ENCODE data around the gene VEGFB.

The VEGFB gene

GRCh38 chr11:64259533-64260067, 25.2 kb downstream of the VEGFB start:
- no peak for DNase-seq
- H3K9me3 Mint-ChIP-seq: no peaks in the 10 kb centered on the region
- H3K36me3 Mint-ChIP-seq: peaks cover 16% of the 10 kb centered on the region
- peaks cover 6% of the 10 kb centered on the region for H3K4me1 Mint-ChIP-seq
- no peak overlapping the region for H3K27ac Mint-ChIP-seq
- H3K27me3 Mint-ChIP-seq: no peaks in the 10 kb centered on the region
- no peak overlapping the region for H3K4me3 Mint-ChIP-seq
- CTCF ChIA-PET: no interaction called here

DNA sequence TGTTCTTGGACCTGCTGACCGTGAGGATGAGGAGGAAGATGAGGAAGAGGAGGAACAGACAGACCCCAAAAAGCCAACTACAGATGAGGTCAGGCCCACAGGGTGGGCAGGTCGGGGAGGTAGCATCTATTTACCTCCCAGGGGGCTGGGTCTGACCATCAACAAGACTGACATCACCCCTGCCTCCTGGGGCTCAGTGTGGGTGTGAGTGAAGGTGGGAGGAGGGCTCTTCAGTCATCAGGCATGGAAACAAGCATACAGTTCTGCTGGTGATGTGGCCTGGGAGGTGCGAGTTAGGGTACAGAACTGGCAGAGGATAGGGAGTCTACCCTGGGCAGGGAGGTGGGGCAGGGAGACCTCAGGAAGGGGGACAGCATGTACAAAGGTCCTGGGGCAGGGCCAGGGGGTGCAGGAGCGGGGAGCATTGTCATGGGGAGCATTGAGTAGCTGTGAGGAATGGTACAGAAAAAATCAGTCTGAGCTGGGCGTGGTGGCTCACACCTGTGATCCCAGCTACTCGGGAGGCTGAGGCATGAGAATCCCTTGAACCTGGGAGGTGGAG, 25.8 kb downstream of the VEGFB start:
- no peak overlapping the region for H3K4me3 Mint-ChIP-seq
- no peaks in the 10 kb centered on the region for H3K27me3 Mint-ChIP-seq
- no peak for DNase-seq
- H3K9me3 Mint-ChIP-seq: no peaks in the 10 kb centered on the region
- peaks cover 16% of the 10 kb centered on the region for H3K36me3 Mint-ChIP-seq
- H3K4me1 Mint-ChIP-seq: peaks cover 6% of the 10 kb centered on the region
- CTCF ChIA-PET: no interaction called here
- H3K27ac Mint-ChIP-seq: no peak overlapping the region

DNA sequence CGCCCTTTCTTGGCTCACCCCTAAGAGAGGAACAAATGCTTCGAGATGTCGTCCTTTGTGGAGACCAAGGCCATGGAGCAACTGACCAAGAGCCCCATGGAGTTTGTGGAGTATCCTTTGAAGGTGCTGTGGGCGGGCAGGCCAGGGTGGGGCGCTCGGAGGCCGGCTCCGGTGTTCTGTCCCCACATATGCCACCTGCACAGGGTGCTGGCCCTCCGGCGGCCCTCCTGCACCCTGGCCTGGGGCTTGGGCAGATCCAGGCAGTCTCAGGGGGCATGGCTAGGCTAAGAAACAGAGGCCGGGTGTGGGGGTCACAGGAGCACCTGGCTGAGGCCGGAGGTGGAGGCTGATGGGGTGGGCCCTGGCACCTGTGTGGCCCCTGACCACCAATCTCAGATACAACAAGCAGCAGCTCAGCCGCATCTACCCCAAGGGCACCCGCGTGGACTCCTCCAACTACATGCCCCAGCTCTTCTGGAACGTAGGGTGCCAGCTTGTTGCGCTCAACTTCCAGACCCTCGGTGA, 27.2 kb downstream of the VEGFB start:
- Mint-ChIP-seq H3K9me3 (no peaks in the 10 kb centered on the region), H3K27ac (no peak overlapping the region), H3K27me3 (no peaks in the 10 kb centered on the region), H3K36me3 (peaks cover 14% of the 10 kb centered on the region), H3K4me1 (peaks cover 6% of the 10 kb centered on the region), H3K4me3 (no peak overlapping the region)
- CTCF ChIA-PET: no interaction called here
- DNase-seq: no peak

GRCh38 chr11:64262271-64263002, 28.1 kb downstream of the VEGFB start:
- CTCF ChIA-PET: interaction anchor here (1.3 kb wide), 1 partner anchor 38 kb away, joined by 3 read pairs; no protein-coding TSS in a partner anchor
- no peaks in the 10 kb centered on the region for H3K9me3 Mint-ChIP-seq
- H3K27ac Mint-ChIP-seq: no peak overlapping the region
- no peak overlapping the region for H3K4me3 Mint-ChIP-seq
- H3K36me3 Mint-ChIP-seq: peaks cover 14% of the 10 kb centered on the region
- no peaks in the 10 kb centered on the region for H3K27me3 Mint-ChIP-seq
- H3K4me1 Mint-ChIP-seq: peaks cover 6% of the 10 kb centered on the region
- no peak for DNase-seq

DNA sequence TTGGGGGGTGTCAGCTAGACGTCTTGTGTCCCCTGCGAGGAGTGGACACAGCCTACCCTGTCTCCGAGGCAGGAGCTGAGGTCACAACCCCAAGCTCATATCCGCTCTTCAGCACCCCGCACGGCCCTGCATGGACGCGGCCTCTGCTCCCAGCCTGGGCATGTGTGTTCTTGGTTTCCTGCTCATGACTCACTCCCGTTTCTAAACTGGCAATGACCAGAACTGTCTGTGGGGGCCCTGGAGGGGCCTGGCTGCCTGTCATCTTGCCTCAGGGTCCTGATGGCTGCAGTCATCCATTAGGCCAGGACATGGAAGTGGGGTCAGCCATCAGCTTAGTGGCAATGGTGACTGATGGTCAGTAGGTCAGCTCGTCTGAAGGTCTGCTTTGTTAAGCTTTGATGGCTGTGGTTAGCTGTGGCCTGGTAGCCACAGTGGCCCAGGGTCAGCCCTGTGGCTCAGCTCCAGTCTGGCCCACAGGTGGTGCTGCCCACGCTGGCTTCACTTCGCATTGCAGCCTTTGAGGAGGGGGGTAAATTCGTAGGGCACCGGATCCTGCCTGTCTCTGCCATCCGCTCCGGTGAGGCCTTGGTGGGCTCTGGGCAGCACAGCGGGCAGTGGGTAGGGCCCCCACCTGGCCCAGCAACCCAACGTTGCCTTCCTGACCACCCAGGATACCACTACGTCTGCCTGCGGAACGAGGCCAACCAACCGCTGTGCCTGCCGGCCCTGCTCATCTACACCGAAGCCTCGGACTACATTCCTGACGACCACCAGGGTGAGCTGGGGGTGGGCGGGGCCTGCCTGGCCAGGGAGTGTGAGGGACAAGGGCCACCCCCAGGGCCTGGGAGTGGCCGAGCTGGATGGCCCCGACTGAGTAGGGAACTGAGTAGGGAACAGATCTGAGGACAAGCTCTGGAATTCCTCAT, 28.9 kb downstream of the VEGFB start:
- no peaks in the 10 kb centered on the region for H3K9me3 Mint-ChIP-seq
- H3K4me1 Mint-ChIP-seq: peaks cover 14% of the 10 kb centered on the region
- no peak overlapping the region for H3K27ac Mint-ChIP-seq
- H3K27me3 Mint-ChIP-seq: no peaks in the 10 kb centered on the region
- no peak for DNase-seq
- CTCF ChIA-PET: interaction anchor here (1.3 to 1.8 kb wide), 2 partner anchors 12 to 37 kb away, joined by 3 to 11 read pairs; partner anchors contain the start of gene PLCB3
- peaks cover 12% of the 10 kb centered on the region for H3K36me3 Mint-ChIP-seq
- H3K4me3 Mint-ChIP-seq: no peak overlapping the region

- CTCF ChIA-PET: interaction anchor here (1.1 to 1.8 kb wide), 3 partner anchors 12 to 41 kb away, joined by 3 to 11 read pairs (median 3); partner anchors contain the start of genes ESRRA and PLCB3
- no peak for DNase-seq
- no peak overlapping the region for H3K4me3 Mint-ChIP-seq
- no peaks in the 10 kb centered on the region for H3K9me3 Mint-ChIP-seq
- H3K36me3 Mint-ChIP-seq: peaks cover 14% of the 10 kb centered on the region
- no peak overlapping the region for H3K27ac Mint-ChIP-seq
- H3K27me3 Mint-ChIP-seq: no peaks in the 10 kb centered on the region
- H3K4me1 Mint-ChIP-seq: peaks cover 20% of the 10 kb centered on the region
These were observed 29.5 kb downstream of the VEGFB start for GRCh38 chr11:64263947-64264317.

DNA sequence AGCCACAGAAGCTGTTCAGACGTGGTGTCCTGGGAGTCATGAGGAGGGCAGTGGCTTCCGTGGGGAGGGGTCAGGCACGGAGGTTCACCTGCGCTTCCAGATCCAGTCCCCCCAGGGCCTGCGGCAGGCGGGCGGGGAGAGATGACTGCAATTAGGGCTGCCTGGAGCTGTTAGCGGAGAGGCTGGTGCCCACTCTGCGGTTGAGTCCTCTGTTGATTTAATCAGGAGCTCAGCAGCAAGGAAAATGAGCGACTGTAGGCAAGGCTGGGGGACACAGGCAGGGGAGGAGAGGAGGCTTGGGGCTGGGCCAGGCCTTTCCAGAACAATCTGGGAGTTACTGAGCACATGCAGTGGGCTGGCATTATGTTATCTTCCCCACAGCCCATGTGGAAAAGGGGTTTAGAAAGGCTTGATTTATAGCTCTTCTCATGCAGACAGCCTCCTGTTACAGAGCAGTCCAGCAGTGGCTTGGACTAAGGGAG, 30.0 kb downstream of the VEGFB start:
- CTCF ChIA-PET: interaction anchor here (1.1 to 1.8 kb wide), 2 partner anchors 13 to 40 kb away, joined by 3 to 11 read pairs; partner anchors contain the start of genes ESRRA and PLCB3
- no peak for DNase-seq
- H3K27me3 Mint-ChIP-seq: no peaks in the 10 kb centered on the region
- H3K36me3 Mint-ChIP-seq: peaks cover 13% of the 10 kb centered on the region
- no peaks in the 10 kb centered on the region for H3K9me3 Mint-ChIP-seq
- H3K27ac Mint-ChIP-seq: no peak overlapping the region
- H3K4me3 Mint-ChIP-seq: no peak overlapping the region
- H3K4me1 Mint-ChIP-seq: peaks cover 20% of the 10 kb centered on the region

DNA sequence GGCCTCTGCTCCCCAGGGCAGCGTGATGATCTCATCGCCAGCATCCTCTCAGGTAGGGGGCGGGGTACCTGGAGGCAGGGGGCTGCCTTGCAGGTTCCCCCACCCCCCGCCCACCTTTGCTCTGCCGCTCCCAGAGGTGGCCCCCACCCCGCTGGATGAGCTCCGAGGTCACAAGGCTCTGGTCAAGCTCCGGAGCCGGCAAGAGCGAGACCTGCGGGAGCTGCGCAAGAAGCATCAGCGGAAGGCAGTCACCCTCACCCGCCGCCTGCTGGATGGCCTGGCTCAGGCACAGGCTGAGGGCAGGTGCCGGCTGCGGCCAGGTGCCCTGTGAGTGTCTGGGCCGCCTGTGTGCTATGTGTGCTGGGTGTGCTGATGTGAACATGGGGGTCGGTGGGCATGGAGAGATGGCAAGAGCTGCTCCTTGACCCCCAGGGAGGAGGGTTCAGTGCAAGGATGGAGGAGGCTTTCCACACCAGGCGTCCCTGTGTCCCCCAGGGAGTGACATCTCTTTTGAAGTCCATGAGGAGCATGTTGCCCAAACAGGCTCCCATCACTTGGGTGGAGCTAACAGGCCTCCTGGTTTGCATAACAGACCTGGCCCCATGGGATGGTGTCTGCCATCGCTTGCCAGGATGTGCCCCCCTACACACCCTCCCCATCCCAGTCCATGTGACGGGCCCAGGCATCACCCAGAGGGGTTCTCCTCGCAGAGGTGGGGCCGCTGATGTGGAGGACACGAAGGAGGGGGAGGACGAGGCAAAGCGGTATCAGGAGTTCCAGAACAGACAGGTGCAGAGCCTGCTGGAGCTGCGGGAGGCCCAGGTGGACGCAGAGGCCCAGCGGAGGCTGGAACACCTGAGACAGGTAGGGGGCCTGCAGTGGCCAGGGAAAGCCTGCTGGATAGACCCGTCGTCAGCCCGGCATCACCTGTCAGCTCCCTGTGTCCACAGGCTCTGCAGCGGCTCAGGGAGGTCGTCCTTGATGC, 31.1 kb downstream of the VEGFB start:
- Mint-ChIP-seq H3K36me3 (peaks cover 10% of the 10 kb centered on the region), H3K4me1 (peaks cover 17% of the 10 kb centered on the region), H3K27me3 (no peaks in the 10 kb centered on the region), H3K4me3 (no peak overlapping the region), H3K27ac (peak overlapping the region; percentile 60), H3K9me3 (no peaks in the 10 kb centered on the region)
- CTCF ChIA-PET: interaction anchor here (1.1 to 1.8 kb wide), 2 partner anchors 14 to 39 kb away, joined by 3 to 11 read pairs; partner anchors contain the start of genes ESRRA and PLCB3
- no peak for DNase-seq

GRCh38 chr11:64266339-64266738, 32.0 kb downstream of the VEGFB start:
- no peaks in the 10 kb centered on the region for H3K9me3 Mint-ChIP-seq
- peak overlapping the region; percentile 42 for H3K27ac Mint-ChIP-seq
- DNase-seq: no peak
- peaks cover 10% of the 10 kb centered on the region for H3K36me3 Mint-ChIP-seq
- no peak overlapping the region for H3K4me3 Mint-ChIP-seq
- no peaks in the 10 kb centered on the region for H3K27me3 Mint-ChIP-seq
- CTCF ChIA-PET: interaction anchor here (0.7 kb wide), 1 partner anchor 35 kb away, joined by 3 read pairs; no protein-coding TSS in a partner anchor
- H3K4me1 Mint-ChIP-seq: peaks cover 17% of the 10 kb centered on the region

GRCh38 chr11:64267207-64267945, 33.0 kb downstream of the VEGFB start:
- Mint-ChIP-seq H3K27me3 (no peaks in the 10 kb centered on the region), H3K27ac (peak overlapping the region; percentile 65), H3K36me3 (peaks cover 6% of the 10 kb centered on the region), H3K4me1 (peaks cover 24% of the 10 kb centered on the region), H3K9me3 (no peaks in the 10 kb centered on the region), H3K4me3 (no peak overlapping the region)
- CTCF ChIA-PET: interaction anchor here (0.7 to 2.4 kb wide), 3 partner anchors 15 to 34 kb away, joined by 3 to 11 read pairs (median 3); partner anchors contain the start of gene PPP1R14B
- no peak for DNase-seq

DNA sequence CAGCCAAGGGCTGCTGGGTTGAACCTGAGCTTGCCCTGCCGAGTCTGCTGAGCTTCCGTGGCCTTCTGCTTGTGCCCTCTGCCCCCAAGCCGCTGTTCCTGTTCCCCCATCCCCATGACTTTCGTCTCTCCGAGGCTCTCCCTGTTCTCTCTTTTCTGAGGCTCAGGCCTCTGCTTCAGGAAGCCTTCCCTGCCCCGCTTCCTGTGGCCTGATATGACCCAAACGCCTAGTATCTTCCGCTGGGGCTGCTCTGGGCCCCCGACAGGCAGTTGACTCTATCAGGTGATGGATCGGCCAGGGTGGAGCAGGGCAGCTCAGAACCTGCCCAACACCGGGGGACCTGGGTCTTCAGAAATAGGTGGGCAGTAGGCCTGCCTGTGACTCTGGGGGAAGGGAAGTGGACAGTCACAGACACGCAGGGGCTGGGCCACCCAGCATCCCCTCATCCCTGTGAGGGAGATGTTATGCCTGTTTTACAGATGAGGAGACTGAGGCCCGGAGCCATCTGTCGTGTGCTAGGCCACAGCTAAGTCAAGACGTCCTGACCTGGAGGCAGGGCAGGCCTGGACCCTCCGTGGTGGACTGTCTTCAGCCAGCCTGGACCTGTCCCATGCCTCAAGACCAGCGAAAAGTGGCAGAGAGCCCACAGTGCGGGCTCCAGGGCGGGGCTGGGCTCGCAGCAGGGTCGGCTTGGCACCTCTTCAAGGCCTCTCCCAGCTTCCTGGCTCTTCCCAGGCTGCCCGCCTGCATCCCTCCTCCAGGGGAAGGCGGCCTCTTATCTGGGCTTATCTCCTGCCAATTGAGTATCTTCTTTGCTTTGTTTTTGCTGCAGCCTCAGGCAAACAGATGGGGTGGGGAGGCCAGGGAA, 33.9 kb downstream of the VEGFB start:
- CTCF ChIA-PET: interaction anchor here (0.8 to 2.4 kb wide), 7 partner anchors 10 to 64 kb away, joined by 3 to 15 read pairs (median 6); partner anchors contain the start of genes ESRRA, FERMT3, PLCB3 and PPP1R14B
- Mint-ChIP-seq H3K27me3 (no peaks in the 10 kb centered on the region), H3K9me3 (no peaks in the 10 kb centered on the region), H3K4me1 (peaks cover 26% of the 10 kb centered on the region), H3K36me3 (peaks cover 4% of the 10 kb centered on the region), H3K27ac (peak overlapping the region; percentile 97), H3K4me3 (peak overlapping the region; percentile 92)
- no peak for DNase-seq
